GM18907 (cell line): ENCODE data around the gene SRD5A1.

Experiments used
- ATAC-seq: cut with Tn5 transposase; IDR thresholded peaks from one replicate; pipeline ENCODE4 v1.9.1; 2021; ENCODE audit warnings: mild to moderate bottlenecking, moderate library complexity; ENCODE audit not compliant: unreplicated experiment

The SRD5A1 gene

DNA sequence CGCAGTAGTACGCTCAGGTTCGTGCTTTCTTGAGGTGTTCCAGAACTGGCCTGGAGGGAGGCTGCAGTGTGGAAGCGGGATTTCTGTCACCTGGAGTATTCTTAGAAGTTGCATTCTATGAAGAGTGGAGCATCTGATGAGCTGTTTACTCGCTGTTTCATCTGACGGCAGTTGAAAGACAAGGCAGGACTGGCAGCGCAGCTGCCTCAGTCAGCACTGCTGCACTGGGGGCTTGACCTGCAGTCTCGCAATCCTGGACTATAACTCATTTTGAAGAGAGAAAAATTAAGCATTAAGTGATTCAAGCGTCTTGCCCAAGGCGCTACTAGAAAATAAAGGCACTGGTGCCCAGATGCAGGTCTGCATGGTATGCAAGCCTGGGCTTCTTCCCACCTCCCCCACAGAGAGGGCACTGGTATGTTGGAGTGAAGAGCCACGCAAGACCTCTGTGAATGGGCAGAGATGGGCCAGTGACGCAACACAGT lies 90.6 kb downstream of the SRD5A1 start:
- no peak for ATAC-seq
